SHP77 (cell line): ENCODE measurements around the gene BLM.
"Not testable (repeated sequence)": the region's sequence is repeated elsewhere in the genome, so short reads cannot be mapped to it uniquely, and the experiment has no call there.

Source experiments
- DNase-seq, 2 experiments: peaks; one replicate each; lab custom pipeline; 2025; lab: John Stamatoyannopoulos, UW

BLM gene

GRCh38 chr15:90716976-90717821 lies at the start of gene BLM:
Gene BLM (plus strand): TSS chr15:90717346. CDS start chr15:90747393, 30,047 bp downstream.
- DNase-seq, result peak; percentile 95 to 97

- DNase-seq, result not testable (repeated sequence)
These were observed 49.3 kb upstream of the BLM start for GRCh38 chr15:90667755-90668345.

GRCh38 chr15:90670631-90671030 lies 46.5 kb upstream of the BLM start:
- not testable (repeated sequence) for DNase-seq

GRCh38 chr15:90671216-90671615 lies 45.9 kb upstream of the BLM start:
- DNase-seq, result no peak

- DNase-seq, result not testable (repeated sequence)
These were observed 43.8 kb upstream of the BLM start for GRCh38 chr15:90673357-90673756.

- no peak for DNase-seq
These were observed 42.7 kb upstream of the BLM start for GRCh38 chr15:90674476-90674875.

GRCh38 chr15:90675464-90675863 lies 41.7 kb upstream of the BLM start:
- no peak for DNase-seq

- no peak for DNase-seq
These were observed 39.0 kb upstream of the BLM start for GRCh38 chr15:90677807-90678790.

- DNase-seq, result no peak
These were observed 37.2 kb upstream of the BLM start for GRCh38 chr15:90679959-90680358.

- no peak for DNase-seq
These were observed 36.7 kb upstream of the BLM start for GRCh38 chr15:90680371-90680935.

GRCh38 chr15:90681056-90681455 lies 36.1 kb upstream of the BLM start:
- DNase-seq, result no peak

- DNase-seq, result no peak
These were observed 35.7 kb upstream of the BLM start for GRCh38 chr15:90681480-90681879.

GRCh38 chr15:90683371-90683770 lies 33.8 kb upstream of the BLM start:
- DNase-seq, result no peak

GRCh38 chr15:90683876-90684275 lies 33.3 kb upstream of the BLM start:
- no peak for DNase-seq

GRCh38 chr15:90684281-90684680 lies 32.9 kb upstream of the BLM start:
- no peak for DNase-seq

GRCh38 chr15:90685591-90686434 lies 31.3 kb upstream of the BLM start:
- DNase-seq, result no peak

GRCh38 chr15:90686435-90687218 lies 30.5 kb upstream of the BLM start:
- DNase-seq, result no peak

GRCh38 chr15:90689326-90689961 lies 27.7 kb upstream of the BLM start:
- DNase-seq, result not testable (repeated sequence)

- DNase-seq, result no peak
These were observed 26.6 kb upstream of the BLM start for GRCh38 chr15:90690585-90690984.

- no peak for DNase-seq
These were observed 25.8 kb upstream of the BLM start for GRCh38 chr15:90691369-90691768.
